ES-I3 (cell line): Measurements from ENCODE around the gene SLC39A11.

Experiments used
- H3K36me3 ChIP-seq: 2 replicates; pipeline ENCODE4 v1.6.1; 2013; ENCODE audit warnings: mild to moderate bottlenecking, low read length, control low read depth, moderate library complexity; ENCODE audit not compliant: insufficient read depth
- H3K4me1 ChIP-seq: 2 replicates; pipeline ENCODE4 v1.6.1; 2013; ENCODE audit warnings: mild to moderate bottlenecking, control low read depth, low read length; ENCODE audit not compliant: insufficient read depth
- H3K9ac ChIP-seq: 2 replicates; pipeline ENCODE4 v1.6.1; 2013; ENCODE audit warnings: low read depth, mild to moderate bottlenecking, low read length, moderate library complexity
- H3K9me3 ChIP-seq: 2 replicates; pipeline ENCODE4 v1.6.1; 2013; ENCODE audit warnings: mild to moderate bottlenecking, low read length, moderate library complexity; ENCODE audit not compliant: control insufficient read depth, insufficient read depth

The SLC39A11 gene

GRCh38 chr17:72985882-72986720, 106.4 kb downstream of the SLC39A11 start:
- Histone ChIP-seq H3K36me3 (no peaks in the 10 kb centered on the region), H3K9ac (no peak overlapping the region), H3K9me3 (no peaks in the 10 kb centered on the region), H3K4me1 (no peaks in the 10 kb centered on the region; the same call in 1 of the 2 replicates)

DNA sequence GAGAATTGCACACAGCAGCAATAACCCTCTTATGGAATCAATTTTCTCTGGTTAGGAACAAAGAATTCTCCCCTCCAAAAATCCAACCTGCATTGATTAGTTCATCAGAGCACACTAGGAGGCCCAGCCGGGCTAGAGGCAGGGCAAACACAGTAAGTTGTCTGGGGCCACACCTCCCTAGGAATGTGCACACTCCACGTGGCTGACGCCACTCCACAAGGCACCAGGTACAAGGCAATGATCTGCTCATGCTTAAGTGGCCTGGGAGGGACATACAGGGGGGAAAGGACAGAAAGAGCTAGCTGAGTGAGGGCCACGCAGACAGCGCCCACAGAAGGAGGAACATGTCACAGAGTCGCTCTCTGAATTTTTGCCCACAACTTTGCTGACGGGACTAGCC, 107.6 kb downstream of the SLC39A11 start:
- Histone ChIP-seq H3K9ac (no peak overlapping the region), H3K9me3 (no peaks in the 10 kb centered on the region), H3K4me1 (no peaks in the 10 kb centered on the region; the same call in 1 of the 2 replicates), H3K36me3 (no peaks in the 10 kb centered on the region)

GRCh38 chr17:72984145-72984925, 108.2 kb downstream of the SLC39A11 start:
- Histone ChIP-seq H3K9ac (no peak overlapping the region), H3K9me3 (no peaks in the 10 kb centered on the region), H3K36me3 (no peaks in the 10 kb centered on the region), H3K4me1 (no peaks in the 10 kb centered on the region; the same call in 1 of the 2 replicates)

DNA sequence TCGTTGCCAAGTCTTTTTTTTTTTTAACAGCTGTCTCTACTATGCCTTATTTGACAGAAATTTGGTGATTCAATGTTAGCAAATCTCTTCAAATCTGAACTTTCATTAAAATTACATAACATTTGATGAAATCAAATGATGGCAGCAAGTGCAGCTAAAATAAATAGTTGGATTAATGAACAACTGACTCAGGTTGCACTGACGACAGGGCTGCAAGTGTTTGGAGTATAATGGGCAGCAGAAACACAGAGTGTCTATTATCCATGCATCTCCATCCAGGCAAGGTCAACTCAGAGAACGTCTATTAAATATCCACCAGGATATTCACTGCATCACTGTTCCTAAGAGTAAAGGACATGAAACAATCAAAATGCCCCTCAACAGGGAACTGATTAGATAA, 109.8 kb downstream of the SLC39A11 start:
- no peaks in the 10 kb centered on the region; the same call in 1 of the 2 replicates for H3K4me1 ChIP-seq
- no peaks in the 10 kb centered on the region for H3K36me3 ChIP-seq
- no peak overlapping the region for H3K9ac ChIP-seq
- no peaks in the 10 kb centered on the region for H3K9me3 ChIP-seq

- no peaks in the 10 kb centered on the region for H3K9me3 ChIP-seq
Observed at GRCh38 chr17:72978593-72979218, 113.8 kb downstream of the SLC39A11 start.

GRCh38 chr17:72977771-72978417, 114.6 kb downstream of the SLC39A11 start:
- H3K9ac ChIP-seq = no peak overlapping the region
- no peaks in the 10 kb centered on the region for H3K36me3 ChIP-seq
- peaks cover 3% of the 10 kb centered on the region; the same call in 1 of the 2 replicates for H3K4me1 ChIP-seq
- H3K9me3 ChIP-seq = no peaks in the 10 kb centered on the region

More at GRCh38 chr17:72978593-72979218, 113.8 kb downstream of the SLC39A11 start:
- peaks cover 3% of the 10 kb centered on the region; the same call in 1 of the 2 replicates for H3K4me1 ChIP-seq
- H3K9ac ChIP-seq = no peak overlapping the region
- H3K36me3 ChIP-seq = no peaks in the 10 kb centered on the region

DNA sequence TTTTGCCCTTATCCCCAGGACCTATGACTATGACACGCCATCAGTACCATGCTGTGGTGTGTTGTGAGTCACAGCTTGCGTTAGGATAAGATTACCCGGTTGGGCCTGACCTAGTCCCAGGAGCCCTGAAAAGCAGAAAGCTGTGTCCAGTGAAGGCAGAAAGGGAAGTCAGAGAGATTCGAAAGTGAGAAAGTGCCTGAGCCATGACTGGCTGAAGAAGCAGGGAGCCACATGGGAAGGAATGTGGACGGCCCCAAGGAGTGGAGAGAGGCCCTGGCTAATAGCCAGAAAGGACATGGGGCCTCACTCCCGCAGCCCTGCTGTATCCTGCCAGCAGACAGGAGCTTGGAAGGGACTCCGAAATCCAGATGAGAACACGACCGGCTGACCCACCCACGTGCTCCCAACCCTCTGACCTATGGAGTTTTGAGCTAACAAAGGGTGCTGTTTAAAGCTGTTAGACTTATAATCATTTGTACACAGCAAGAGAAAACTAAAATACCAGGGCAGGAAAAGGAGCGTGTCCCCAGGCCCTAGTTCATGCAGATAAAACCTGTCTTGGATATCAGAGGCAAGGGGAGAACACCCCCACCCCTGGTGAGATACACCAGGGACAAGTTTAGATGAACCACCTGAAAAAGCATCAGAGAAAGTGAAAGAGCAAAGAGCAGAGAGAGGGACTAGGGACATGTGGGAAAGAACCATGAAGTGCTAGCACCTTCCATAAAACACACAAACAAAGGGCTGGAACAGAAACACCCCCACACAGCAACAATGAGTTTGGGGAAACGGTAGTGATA, 115.3 kb downstream of the SLC39A11 start:
- Histone ChIP-seq H3K9me3 (no peaks in the 10 kb centered on the region), H3K4me1 (peaks cover 3% of the 10 kb centered on the region; the same call in 1 of the 2 replicates), H3K36me3 (no peaks in the 10 kb centered on the region), H3K9ac (no peak overlapping the region)

GRCh38 chr17:72975509-72975908, 117.0 kb downstream of the SLC39A11 start:
- Histone ChIP-seq H3K9me3 (no peaks in the 10 kb centered on the region), H3K4me1 (peaks cover 14% of the 10 kb centered on the region), H3K36me3 (no peaks in the 10 kb centered on the region), H3K9ac (no peak overlapping the region)

DNA sequence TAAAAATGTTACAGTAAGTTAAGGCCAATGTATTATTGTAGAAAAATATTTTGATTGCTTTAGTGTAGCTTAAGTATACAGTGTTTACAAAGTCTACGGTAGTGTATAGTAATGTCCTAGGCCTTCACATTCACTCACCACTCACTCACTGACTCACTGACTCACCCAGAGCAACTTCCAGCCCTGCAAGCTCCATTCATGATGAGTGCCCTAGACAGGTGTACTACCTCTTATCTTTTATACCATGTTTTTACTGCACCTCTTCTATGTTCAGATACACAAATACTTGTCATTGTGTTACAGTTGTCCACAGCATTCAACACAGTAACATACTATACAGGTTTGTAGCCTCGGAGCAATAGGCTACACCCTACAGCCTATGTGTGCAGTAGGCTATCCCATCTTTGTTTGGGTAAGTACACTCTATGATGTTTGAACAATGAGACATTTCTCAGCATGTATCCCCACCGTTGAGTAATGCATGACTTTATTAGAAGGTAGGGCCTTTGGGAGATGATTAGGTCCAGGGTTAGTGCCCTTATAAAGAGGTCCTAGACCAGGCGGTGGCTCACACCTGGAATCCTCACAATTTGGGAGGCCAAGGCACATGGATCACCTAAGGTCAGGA, 117.8 kb downstream of the SLC39A11 start:
- no peaks in the 10 kb centered on the region for H3K9me3 ChIP-seq
- H3K36me3 ChIP-seq = no peaks in the 10 kb centered on the region
- peaks cover 21% of the 10 kb centered on the region for H3K4me1 ChIP-seq

DNA sequence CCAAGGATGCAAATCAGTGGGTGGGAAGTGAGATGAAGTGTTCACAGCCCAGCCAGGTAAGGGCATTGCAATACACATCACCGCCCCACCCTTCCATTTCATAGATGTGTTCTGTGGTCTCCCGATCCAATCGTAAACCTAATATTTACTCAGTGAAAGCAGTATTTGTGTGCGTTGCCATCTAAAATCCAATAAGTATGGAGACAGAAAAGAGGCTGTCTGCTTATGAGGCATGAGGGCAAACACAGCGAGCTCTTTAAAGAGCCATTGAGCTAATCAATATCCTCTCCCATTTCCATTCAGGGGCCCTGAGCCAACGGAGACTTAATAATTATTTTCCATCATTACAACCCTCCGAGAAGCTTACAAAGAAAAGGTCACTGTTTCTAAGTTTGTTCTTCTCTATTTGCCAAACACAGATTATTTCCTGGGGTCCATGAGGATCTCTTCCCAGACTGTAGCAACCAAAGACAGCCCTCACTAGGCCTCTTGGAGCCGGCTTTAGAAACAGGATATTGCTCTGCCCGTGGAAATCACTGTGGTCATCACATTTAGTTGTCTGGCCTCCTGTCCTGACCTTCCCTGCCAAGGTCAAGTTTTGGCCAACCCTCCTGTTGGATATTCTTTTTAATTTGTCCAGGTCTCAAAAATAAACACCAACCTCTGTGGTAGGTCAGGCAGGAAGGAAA, 120.1 kb downstream of the SLC39A11 start:
- peaks cover 24% of the 10 kb centered on the region for H3K4me1 ChIP-seq

More for the DNA sequence above, 117.8 kb downstream of the SLC39A11 start:
- H3K9ac ChIP-seq = no peak overlapping the region

DNA sequence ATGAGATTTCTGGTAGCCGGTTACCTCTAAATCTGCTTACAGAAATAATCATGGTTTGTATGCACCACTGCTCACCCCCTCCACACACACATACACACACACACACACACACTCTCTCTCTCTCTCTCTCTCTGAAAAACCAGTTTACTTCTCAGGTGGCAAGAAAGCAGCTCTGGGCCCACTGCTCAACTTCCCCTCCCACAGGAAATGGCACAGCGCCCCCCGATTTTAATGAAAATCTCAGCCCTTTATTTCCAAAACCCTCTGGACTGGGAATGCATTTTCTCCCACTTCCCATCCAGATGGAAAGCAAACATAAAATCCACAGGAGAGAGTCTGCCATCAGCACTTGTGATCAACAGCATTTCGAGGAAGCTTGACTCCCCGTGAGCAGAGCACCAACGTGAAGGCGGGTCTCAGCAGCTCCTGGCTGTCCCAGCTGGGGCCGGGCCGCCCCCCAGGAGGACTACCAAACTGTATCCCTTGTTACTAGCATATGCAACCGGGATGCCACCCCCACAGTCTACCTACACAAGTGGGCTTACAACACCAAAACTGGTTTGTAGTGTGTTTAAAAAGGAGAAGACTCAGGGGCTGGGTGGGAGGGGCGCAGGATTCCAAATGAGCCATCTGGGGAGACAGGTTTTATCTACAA, 121.1 kb downstream of the SLC39A11 start:
- no peaks in the 10 kb centered on the region for H3K36me3 ChIP-seq
- H3K9me3 ChIP-seq = no peaks in the 10 kb centered on the region
- H3K4me1 ChIP-seq = peaks cover 22% of the 10 kb centered on the region
- no peak overlapping the region for H3K9ac ChIP-seq

More for the DNA sequence above, 120.1 kb downstream of the SLC39A11 start:
- H3K36me3 ChIP-seq = no peaks in the 10 kb centered on the region
- H3K9me3 ChIP-seq = no peaks in the 10 kb centered on the region
- H3K9ac ChIP-seq = no peak overlapping the region

DNA sequence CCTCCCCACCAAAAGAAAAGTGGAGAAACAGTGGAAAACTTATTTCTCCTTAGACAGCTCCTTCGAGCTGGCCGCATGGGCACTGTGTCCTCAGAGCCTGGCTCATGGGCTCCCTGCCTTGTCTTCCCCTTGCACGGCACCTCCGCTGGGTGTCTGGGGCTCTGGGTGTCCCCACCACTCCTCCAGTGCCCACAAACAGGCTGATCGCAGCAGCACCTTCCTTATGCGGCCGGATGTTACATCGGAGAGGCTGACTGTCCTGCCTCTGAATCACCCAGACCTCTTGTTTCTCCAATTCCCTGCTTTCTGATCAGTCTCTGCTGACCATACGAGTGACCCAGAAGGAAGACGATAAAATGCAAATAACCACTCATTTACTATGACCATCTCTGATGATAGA, 121.7 kb downstream of the SLC39A11 start:
- no peaks in the 10 kb centered on the region for H3K9me3 ChIP-seq
- no peak overlapping the region for H3K9ac ChIP-seq
- no peaks in the 10 kb centered on the region for H3K36me3 ChIP-seq
- H3K4me1 ChIP-seq = peaks cover 22% of the 10 kb centered on the region
